HepG2 (cell line): ENCODE results near the gene ABCA4. TPM values are rescaled to one million over a fixed set of nuclear protein-coding genes. Genes with fewer than 3 reads are reported as not detected.

ENCODE experiments used
- GTF2F1 ChIP-seq: fragments of 150-350 bp; IDR thresholded peaks from 2 replicates; pipeline ENCODE4 v1.6.1; 2014; ENCODE audit warnings: low read length
- HCFC1 ChIP-seq: fragments of 150-350 bp; IDR thresholded peaks from 2 replicates; pipeline ENCODE4 v1.6.1; 2014; ENCODE audit warnings: low read depth, low read length
- KLF15 ChIP-seq: sonication (generic); formaldehyde crosslinking; IDR thresholded peaks from 2 replicates; pipeline ENCODE4 v1.8.1; 2023; ENCODE audit warnings: borderline replicate concordance, mild to moderate bottlenecking, inconsistent platforms, missing genetic modification reagents, mixed read lengths
- MTF1 ChIP-seq: sonication (generic); formaldehyde crosslinking; IDR thresholded peaks from 2 replicates; pipeline ENCODE4 v1.5.0; 2020; ENCODE audit warnings: missing genetic modification reagents
- NFRKB ChIP-seq: fragments of 450-650 bp; IDR thresholded peaks from 2 replicates; pipeline ENCODE4 v1.6.1; 2017
- PCBP2 ChIP-seq: fragments of 200-400 bp; formaldehyde crosslinking; optimal IDR thresholded peaks from 2 replicates; pipeline ENCODE3; 2018; ENCODE audit warnings: low read length, low read depth; ENCODE audit not compliant: poor library complexity, severe bottlenecking
- PHF5A ChIP-seq: IDR thresholded peaks from one replicate; pipeline ENCODE4 v1.6.1; 2018; ENCODE audit warnings: low read depth, missing genetic modification reagents; ENCODE audit not compliant: unreplicated experiment
- PHF8 ChIP-seq: sonication (generic); formaldehyde crosslinking; IDR thresholded peaks from 2 replicates; pipeline ENCODE4 v1.5.0; 2020; ENCODE audit warnings: missing genetic modification reagents
- PLRG1 ChIP-seq: fragments of 450-650 bp; conservative IDR thresholded peaks from 2 replicates; pipeline ENCODE4 v1.6.1; 2016
- POGK ChIP-seq: sonication (generic); formaldehyde crosslinking; conservative IDR thresholded peaks from 2 replicates; pipeline ENCODE4 v1.8.0; 2022; ENCODE audit warnings: mild to moderate bottlenecking, moderate library complexity, missing genetic modification reagents
- RBM22 ChIP-seq: fragments of 200-400 bp; formaldehyde crosslinking; optimal IDR thresholded peaks from 2 replicates; pipeline ENCODE3; 2017; ENCODE audit warnings: mild to moderate bottlenecking, low read length, moderate library complexity
- REST ChIP-seq, 2 experiments: IDR thresholded peaks; 2 replicates each; pipeline ENCODE4 v1.6.1; 2011 to 2012; ENCODE audit warnings: low read length in 2 of 2, borderline replicate concordance in 1 of 2, low read depth in 1 of 2, mild to moderate bottlenecking in 1 of 2, moderate library complexity in 1 of 2
- ZFP91 ChIP-seq: sonication (generic); formaldehyde crosslinking; IDR thresholded peaks from 2 replicates; pipeline ENCODE4 v1.9.0; 2022; ENCODE audit warnings: missing genetic modification reagents, mild to moderate bottlenecking, borderline replicate concordance
- ZMAT5 ChIP-seq: sonication (generic); formaldehyde crosslinking; IDR thresholded peaks from 2 replicates; pipeline ENCODE4 v1.5.0; 2020; ENCODE audit warnings: mild to moderate bottlenecking, low read depth, missing genetic modification reagents, borderline replicate concordance
- ZMYM4 ChIP-seq: sonication (generic); formaldehyde crosslinking; IDR thresholded peaks from 2 replicates; pipeline ENCODE4 v1.8.1; 2023; ENCODE audit warnings: mild to moderate bottlenecking, missing genetic modification reagents
- ZNF232 ChIP-seq: sonication (generic); formaldehyde crosslinking; IDR thresholded peaks from 2 replicates; pipeline ENCODE4 v1.4.0; 2020; ENCODE audit warnings: missing genetic modification reagents, borderline replicate concordance
- ZNF253 ChIP-seq: sonication (generic); formaldehyde crosslinking; IDR thresholded peaks from 2 replicates; pipeline ENCODE4 v1.8.0; 2022; ENCODE audit warnings: mild to moderate bottlenecking, missing genetic modification reagents, borderline replicate concordance
- ZNF563 ChIP-seq: sonication (generic); formaldehyde crosslinking; IDR thresholded peaks from 2 replicates; pipeline ENCODE4 v1.8.0; 2022; ENCODE audit warnings: mild to moderate bottlenecking, moderate library complexity, missing genetic modification reagents
- ZNF7 ChIP-seq: IDR thresholded peaks from 2 replicates; pipeline ENCODE4 v1.6.1; 2016; ENCODE audit warnings: missing biosample characterization, missing genetic modification reagents
- ZNF703 ChIP-seq: sonication (generic); formaldehyde crosslinking; IDR thresholded peaks from 2 replicates; pipeline ENCODE4 v1.5.1; 2020; ENCODE audit warnings: missing genetic modification reagents, mild to moderate bottlenecking, moderate library complexity, borderline replicate concordance
- ZNF713 ChIP-seq: sonication (generic); formaldehyde crosslinking; IDR thresholded peaks from 2 replicates; pipeline ENCODE4 v1.4.0; 2020; ENCODE audit warnings: mild to moderate bottlenecking, missing genetic modification reagents
- ZSCAN22 ChIP-seq: sonication (generic); formaldehyde crosslinking; IDR thresholded peaks from 2 replicates; pipeline ENCODE4 v1.4.0; 2020; ENCODE audit warnings: mild to moderate bottlenecking, missing genetic modification reagents
- polyA plus RNA-seq, 8 experiments: library from polyadenylated mRNA; depleted of rRNA in 3 of 8; stranded (reverse) in 7 of 8; unstranded in 1 of 8; fragments of >200 nt; fragmentation: Illumina TruSeq in 4 of 8; extraction: Trizol in 4 of 8; gene quantifications; 2 replicates each; pipeline versions ENCODE4 v1.2.1 to v1.2.3, GENCODE V29; 2011 to 2016; ENCODE audit warnings: low read depth in 4 of 8, missing spikeins in 1 of 8, mixed read lengths in 1 of 8; ENCODE audit not compliant: insufficient read depth in 1 of 8
- total RNA-seq, 5 experiments: library from RNA; depleted of rRNA; stranded (reverse); fragments of >200 nt; fragmentation: Illumina TruSeq; extraction: Trizol; gene quantifications; 2 replicates each; pipeline ENCODE4 v1.2.3, GENCODE V29; 2016; ENCODE audit warnings: low read depth in 1 of 5

ABCA4 gene
- total and polyA plus RNA-seq, 2 of the 13 experiments (the other 11 are each of a cell fraction or from before 2014, with no cell fraction given), result 0.24 to 0.67 TPM

- no peak for TF ChIP-seq NFRKB
- 0 out of 2 replicates have a peak, but pooled peaks have one; percentile 36 for TF ChIP-seq ZFP91
- no peak for TF ChIP-seq ZNF703 (CRISPR knock-in tag)
- no peak for TF ChIP-seq ZNF7
- TF ChIP-seq HCFC1, result no peak
- no peak for TF ChIP-seq PCBP2
- peak; percentile 61; the same call in 1 of the 2 replicates for TF ChIP-seq ZMYM4 (CRISPR knock-in tag)
- TF ChIP-seq ZNF232 (CRISPR knock-in tag), result no peak
- no peak for TF ChIP-seq POGK (CRISPR knock-in tag)
- TF ChIP-seq MTF1 (CRISPR knock-in tag), result no peak
- TF ChIP-seq KLF15 (CRISPR knock-in tag), result no peak
- peak in 1 of 2 experiments; percentile 42; a peak in 1 of 4 replicates for TF ChIP-seq REST (IDR thresholded peaks at IDR 0.05; ENCODE audit: borderline replicate concordance in 1 of 2, low read depth in 1 of 2, low read length in 2 of 2)
- no peak for TF ChIP-seq PHF5A
- no peak for TF ChIP-seq PLRG1
- no peak for TF ChIP-seq ZMAT5
- TF ChIP-seq ZSCAN22, result no peak
- TF ChIP-seq RBM22, result no peak
- no peak for TF ChIP-seq ZNF713 (CRISPR knock-in tag)
- TF ChIP-seq PHF8, result no peak
- TF ChIP-seq ZNF563 (CRISPR knock-in tag), result no peak
- TF ChIP-seq GTF2F1, result no peak
- no peak for TF ChIP-seq ZNF253 (CRISPR knock-in tag)
Measured at GRCh38 chr1:94068999-94069918, 51.7 kb downstream of the ABCA4 start (continued).
